T follicular helper cell (primary cell): ENCODE results near the gene ZNF439.
"Not testable (repeated sequence)": the region's sequence is repeated elsewhere in the genome, so short reads cannot be mapped to it uniquely, and the experiment has no call there.

ENCODE experiments used
- DNase-seq: peaks from one replicate; pipeline ENCODE4 v3.0.0-alpha.2; 2020; ENCODE audit warnings: low read depth

Gene ZNF439

GRCh38 chr19:11868188-11868587 is 19.7 kb downstream of the ZNF439 start:
- DNase-seq = no peak

GRCh38 chr19:11872624-11873023 is 24.1 kb downstream of the ZNF439 start:
- no peak for DNase-seq

- DNase-seq = no peak
These were observed 25.2 kb downstream of the ZNF439 start for GRCh38 chr19:11873762-11874161.

- DNase-seq = not testable (repeated sequence)
These were observed 31.3 kb downstream of the ZNF439 start for GRCh38 chr19:11879687-11880266.

- DNase-seq = no peak
These were observed 32.1 kb downstream of the ZNF439 start for GRCh38 chr19:11880598-11880997.

- DNase-seq = peak; percentile 34
These were observed 32.8 kb downstream of the ZNF439 start for GRCh38 chr19:11881151-11881800.

GRCh38 chr19:11882606-11883005 is 34.1 kb downstream of the ZNF439 start:
- DNase-seq = no peak

- DNase-seq = no peak
These were observed 38.7 kb downstream of the ZNF439 start for GRCh38 chr19:11887234-11887610.

GRCh38 chr19:11887611-11888531 is 39.3 kb downstream of the ZNF439 start, which contains the start of gene ZNF69:
TSS of gene ZNF69 (plus strand) at chr19:11887782. CDS start at chr19:11887924, 142 bp downstream.
- DNase-seq = peak; percentile 28

GRCh38 chr19:11889901-11890300 is 41.4 kb downstream of the ZNF439 start:
- DNase-seq = not testable (repeated sequence)

GRCh38 chr19:11890634-11891033 is 42.1 kb downstream of the ZNF439 start:
- no peak for DNase-seq

GRCh38 chr19:11894851-11895250 is 46.3 kb downstream of the ZNF439 start:
- DNase-seq = no peak

- no peak for DNase-seq
These were observed 53.7 kb downstream of the ZNF439 start for GRCh38 chr19:11902228-11902627.

GRCh38 chr19:11905928-11906327 is 57.4 kb downstream of the ZNF439 start:
- DNase-seq = no peak

GRCh38 chr19:11911937-11912336 is 63.4 kb downstream of the ZNF439 start:
- not testable (repeated sequence) for DNase-seq

GRCh38 chr19:11914417-11915051 is 66.0 kb downstream of the ZNF439 start:
- DNase-seq = not testable (repeated sequence)
